ENCODE measurements around the gene COL6A1.

The COL6A1 gene

DNA sequence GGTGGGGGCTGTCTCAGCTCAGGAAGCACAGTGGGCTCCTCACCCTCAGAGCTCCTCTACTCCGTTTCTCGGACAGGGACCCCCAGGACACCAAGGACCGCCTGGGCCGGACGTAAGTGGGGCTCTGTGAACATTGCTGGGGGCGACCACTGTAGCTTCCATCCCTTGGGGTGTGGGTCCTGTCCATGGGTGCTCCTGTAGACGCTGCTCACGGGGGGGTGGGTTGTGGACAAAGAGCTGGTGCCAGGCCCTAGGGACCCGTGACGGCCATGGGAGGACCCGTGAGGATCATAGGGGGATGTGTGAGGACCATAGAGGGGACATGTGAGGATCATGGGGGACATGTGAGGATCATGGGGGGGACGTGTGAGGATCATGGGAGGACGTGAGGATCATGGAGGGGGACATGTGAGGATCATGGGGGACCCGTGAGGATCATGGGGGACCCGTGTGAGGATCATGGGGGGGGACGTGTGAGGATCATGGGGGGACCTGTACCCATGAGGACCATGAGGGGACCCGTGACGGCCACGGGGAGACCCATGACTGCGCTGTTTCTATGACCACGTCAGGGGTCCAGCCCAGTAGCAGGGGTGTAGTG lies 18.1 kb downstream of the COL6A1 start:
- Histone ChIP-seq H3K9me3 (no peaks in the 10 kb centered on the region), H3K4me1 (peaks cover 0 to 6% (median 0%) of the 10 kb centered on the region in 4 donors), H3K4me3 (no peak overlapping the region), H3K27ac (no peak overlapping the region), H3K36me3 (peaks cover 75 to 97% (median 97%) of the 10 kb centered on the region in 3 donors), H3K27me3 (no peaks in the 10 kb centered on the region)
- TF ChIP-seq, protein P1, sequence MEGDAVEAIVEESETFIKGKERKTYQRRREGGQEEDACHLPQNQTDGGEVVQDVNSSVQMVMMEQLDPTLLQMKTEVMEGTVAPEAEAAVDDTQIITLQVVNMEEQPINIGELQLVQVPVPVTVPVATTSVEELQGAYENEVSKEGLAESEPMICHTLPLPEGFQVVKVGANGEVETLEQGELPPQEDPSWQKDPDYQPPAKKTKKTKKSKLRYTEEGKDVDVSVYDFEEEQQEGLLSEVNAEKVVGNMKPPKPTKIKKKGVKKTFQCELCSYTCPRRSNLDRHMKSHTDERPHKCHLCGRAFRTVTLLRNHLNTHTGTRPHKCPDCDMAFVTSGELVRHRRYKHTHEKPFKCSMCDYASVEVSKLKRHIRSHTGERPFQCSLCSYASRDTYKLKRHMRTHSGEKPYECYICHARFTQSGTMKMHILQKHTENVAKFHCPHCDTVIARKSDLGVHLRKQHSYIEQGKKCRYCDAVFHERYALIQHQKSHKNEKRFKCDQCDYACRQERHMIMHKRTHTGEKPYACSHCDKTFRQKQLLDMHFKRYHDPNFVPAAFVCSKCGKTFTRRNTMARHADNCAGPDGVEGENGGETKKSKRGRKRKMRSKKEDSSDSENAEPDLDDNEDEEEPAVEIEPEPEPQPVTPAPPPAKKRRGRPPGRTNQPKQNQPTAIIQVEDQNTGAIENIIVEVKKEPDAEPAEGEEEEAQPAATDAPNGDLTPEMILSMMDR (IDR thresholded peaks at IDR 0.05), result no peak
- peak; percentile 17 to 65 for DNase-seq
- intact Hi-C loops (cut with DNase I; ENCODE audit: low total_unique reads), result loop anchor here (10.0 kb wide), 1 partner anchor 125 kb away; no protein-coding TSS in a partner anchor

DNA sequence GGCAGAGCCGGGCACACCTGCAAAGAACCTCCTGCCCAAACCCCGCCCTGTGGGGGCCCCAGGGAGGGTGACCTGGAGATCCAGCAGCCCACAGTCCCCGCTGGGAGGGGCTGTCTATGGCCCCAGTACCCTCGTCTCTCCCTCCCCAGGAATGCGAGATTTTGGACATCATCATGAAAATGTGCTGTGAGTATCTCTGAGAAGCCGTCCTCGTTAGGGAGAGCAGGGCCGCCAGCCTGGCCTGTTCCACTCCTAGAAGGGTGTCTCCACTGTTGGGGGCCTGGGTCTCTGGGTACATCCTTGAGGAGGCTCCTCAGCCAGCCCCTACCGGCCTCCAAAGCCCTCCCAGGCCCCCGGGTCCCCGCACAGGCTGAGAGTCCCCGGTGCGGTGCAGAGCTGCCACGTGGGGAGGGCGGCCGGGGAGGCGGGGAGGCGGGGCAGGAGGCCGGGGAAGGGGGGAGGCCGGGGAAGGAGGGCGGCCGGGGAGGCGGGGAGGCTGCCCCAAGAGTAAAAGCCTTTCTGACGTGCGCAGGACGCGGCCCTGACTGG lies 18.7 kb downstream of the COL6A1 start:
- TF ChIP-seq, protein P1 (IDR thresholded peaks at IDR 0.05), result no peak
- peak in 1 of 2 donors; percentile 62 for DNase-seq
- Histone ChIP-seq H3K4me1 (peaks cover 0 to 5% (median 0%) of the 10 kb centered on the region in 4 donors), H3K36me3 (peaks cover 73 to 96% (median 95%) of the 10 kb centered on the region in 3 donors), H3K27ac (peak overlapping the region in 1 of 2 donors; percentile 50), H3K4me3 (no peak overlapping the region), H3K27me3 (no peaks in the 10 kb centered on the region), H3K9me3 (no peaks in the 10 kb centered on the region)
- intact Hi-C loops (cut with DNase I; ENCODE audit: low total_unique reads), result no loop called here

DNA sequence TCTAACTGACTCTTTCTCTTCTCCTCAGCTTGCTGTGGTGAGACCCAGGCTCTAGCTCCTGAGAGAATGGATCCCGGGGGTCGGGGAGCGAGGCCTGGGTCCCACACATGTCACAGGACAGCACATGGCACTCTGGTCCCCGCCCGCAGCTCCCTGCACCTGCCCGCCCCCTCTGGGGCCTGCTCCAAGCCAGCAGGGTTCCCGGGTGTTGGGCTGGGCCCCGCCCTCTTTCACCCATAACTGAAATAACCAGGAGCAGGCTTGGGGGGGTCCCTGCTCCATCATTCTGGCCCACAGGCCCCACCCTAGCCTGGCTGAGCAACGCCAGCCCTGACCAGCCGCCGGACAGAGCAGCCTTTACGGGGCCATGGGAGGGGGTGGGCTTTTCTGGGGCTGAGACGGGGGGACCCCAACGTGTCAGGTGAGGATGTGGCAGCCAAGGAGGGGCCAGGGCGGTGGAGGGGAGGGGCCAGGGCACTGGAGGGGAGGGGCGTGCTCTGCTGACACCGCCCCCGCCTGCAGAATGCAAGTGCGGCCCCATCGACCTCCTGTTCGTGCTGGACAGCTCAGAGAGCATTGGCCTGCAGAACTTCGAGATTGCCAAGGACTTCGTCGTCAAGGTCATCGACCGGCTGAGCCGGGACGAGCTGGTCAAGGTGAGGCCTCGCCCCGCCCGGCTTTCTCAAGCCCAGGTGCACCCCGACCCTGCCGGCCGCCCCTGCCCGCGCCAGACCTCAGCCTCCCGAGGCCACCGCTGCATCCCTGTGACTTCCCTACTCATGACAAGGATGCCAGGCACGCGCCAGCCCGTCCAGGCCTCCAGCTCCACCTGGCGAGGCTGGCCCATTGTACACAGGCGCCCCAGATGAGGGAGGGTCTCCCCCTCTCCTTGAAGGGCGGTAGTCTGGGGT lies 19.4 kb downstream of the COL6A1 start:
- DNase-seq, result peak; percentile 18 to 70
- peaks cover 72 to 89% (median 88%) of the 10 kb centered on the region in 3 donors for H3K36me3 ChIP-seq
- TF ChIP-seq, protein P1 (IDR thresholded peaks at IDR 0.05), result no peak
- peak overlapping the region; percentile 1 to 50 for H3K27ac ChIP-seq
- no peak overlapping the region for H3K4me3 ChIP-seq
- H3K27me3 ChIP-seq, result no peaks in the 10 kb centered on the region
- H3K4me1 ChIP-seq, result no peaks in the 10 kb centered on the region
- intact Hi-C loops (cut with DNase I; ENCODE audit: low total_unique reads), result no loop called here
- no peaks in the 10 kb centered on the region for H3K9me3 ChIP-seq

DNA sequence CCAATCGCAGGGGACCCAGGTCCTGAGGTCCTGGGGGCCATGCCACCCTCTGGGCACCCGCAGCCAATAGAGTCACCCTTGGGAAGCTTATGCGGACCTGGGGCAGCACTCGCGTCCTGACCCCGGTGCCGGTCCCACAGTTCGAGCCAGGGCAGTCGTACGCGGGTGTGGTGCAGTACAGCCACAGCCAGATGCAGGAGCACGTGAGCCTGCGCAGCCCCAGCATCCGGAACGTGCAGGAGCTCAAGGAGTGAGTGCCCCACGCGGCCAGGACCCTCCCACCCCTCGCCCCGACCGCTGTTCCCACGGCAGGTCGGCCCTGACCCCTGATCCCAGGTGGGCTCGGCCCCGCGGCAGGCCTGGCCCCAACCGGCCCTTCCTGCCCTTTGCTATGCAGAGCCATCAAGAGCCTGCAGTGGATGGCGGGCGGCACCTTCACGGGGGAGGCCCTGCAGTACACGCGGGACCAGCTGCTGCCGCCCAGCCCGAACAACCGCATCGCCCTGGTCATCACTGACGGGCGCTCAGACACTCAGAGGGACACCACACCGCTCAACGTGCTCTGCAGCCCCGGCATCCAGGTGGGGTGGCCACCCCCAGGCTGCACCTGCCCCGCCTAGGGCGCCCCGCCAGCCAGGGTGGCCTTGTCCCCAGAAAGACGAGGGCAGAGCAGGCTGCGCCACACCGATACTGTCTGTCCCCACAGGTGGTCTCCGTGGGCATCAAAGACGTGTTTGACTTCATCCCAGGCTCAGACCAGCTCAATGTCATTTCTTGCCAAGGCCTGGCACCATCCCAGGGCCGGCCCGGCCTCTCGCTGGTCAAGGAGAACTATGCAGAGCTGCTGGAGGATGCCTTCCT lies 20.5 kb downstream of the COL6A1 start:
- Histone ChIP-seq H3K9me3 (no peaks in the 10 kb centered on the region), H3K27ac (no peak overlapping the region), H3K27me3 (no peaks in the 10 kb centered on the region), H3K4me3 (no peak overlapping the region), H3K4me1 (no peaks in the 10 kb centered on the region), H3K36me3 (peaks cover 62 to 78% (median 78%) of the 10 kb centered on the region in 3 donors)
- intact Hi-C loops (cut with DNase I; ENCODE audit: low total_unique reads), result no loop called here
- no peak for DNase-seq
- TF ChIP-seq, protein P1 (IDR thresholded peaks at IDR 0.05), result no peak

Data from tibial artery (tissue), 4 donors.